Esophagus squamous epithelium (tissue), 5 donors: ENCODE results near the gene CSMD2. TPM values are rescaled to one million over a fixed set of nuclear protein-coding genes. Genes with fewer than 3 reads are reported as not detected.

Experiments used
- DNase-seq: peaks from one replicate; lab custom pipeline; 2025; lab: John Stamatoyannopoulos, UW
- H3K27ac ChIP-seq, 4 donors: fragments of 200-600 bp; sonication (generic); one replicate each; pipeline ENCODE4 v1.5.1; 2016 to 2019; ENCODE audit warnings: mild to moderate bottlenecking in 1 of 4
- H3K27me3 ChIP-seq, 4 donors: fragments of 200-600 bp; sonication (generic); 1 replicate in 3 of 4; 2 replicates in 1 of 4; pipeline versions ENCODE4 v1.5.1 to v1.6.0; 2017 to 2021; ENCODE audit warnings: antibody characterized with exemption in 1 of 4
- H3K36me3 ChIP-seq, 3 donors: fragments of 200-600 bp; sonication (generic); one replicate each; pipeline ENCODE4 v1.5.1; 2016 to 2019
- H3K4me1 ChIP-seq, 3 donors: fragments of 200-600 bp; sonication (generic); one replicate each; pipeline ENCODE4 v1.5.1; 2017 to 2019
- H3K4me3 ChIP-seq, 4 donors: fragments of 200-600 bp; sonication (generic); 1 replicate in 3 of 4; 2 replicates in 1 of 4; pipeline ENCODE4 v1.5.1; 2016 to 2019; ENCODE audit warnings: mild to moderate bottlenecking in 2 of 4, moderate library complexity in 1 of 4
- H3K9me3 ChIP-seq, 3 donors: fragments of 200-600 bp; sonication (generic); one replicate each; pipeline ENCODE4 v1.5.1; 2016 to 2019
- CTCF ChIP-seq, 6 experiments: fragments of 450-650 bp in 4 of 6; fragments of 200-600 bp in 2 of 6; sonication (generic) in 2 of 6; IDR thresholded peaks; one replicate each; pipeline ENCODE4 v1.5.1; 2016 to 2019; ENCODE audit warnings: antibody characterized with exemption in 6 of 6, mild to moderate bottlenecking in 4 of 6, moderate library complexity in 4 of 6
- POLR2A ChIP-seq, 4 donors: fragments of 450-650 bp; IDR thresholded peaks; one replicate each; pipeline ENCODE4 v1.6.1; 2017; ENCODE audit warnings: antibody characterized with exemption in 4 of 4, mild to moderate bottlenecking in 4 of 4, moderate library complexity in 3 of 4
- WGBS, 2 donors: methylation state at CpG; one replicate each; pipeline ENCODE4 v1.1.5; 2018; 5-methylcytosine and 5-hydroxymethylcytosine counted together
- intact Hi-C: fragments of 100-400 bp; cut with DNase I; formaldehyde crosslinking; loops from one replicate; pipeline ENCODE4 v1.15.0; 2022
- total RNA-seq, 4 donors: library from RNA; depleted of rRNA; stranded (reverse); fragments of >200 nt; gene quantifications; one replicate each; pipeline ENCODE4 v1.1.0, GENCODE V29; 2016
- donor health status: DM: yes; HTN: yes; CAD: no.

Gene CSMD2
- total RNA-seq, 4 donors from 2014 or later, result under 0.01 to 0.13 TPM; not detected in 2

- Histone ChIP-seq H3K36me3 (no peaks in the 10 kb centered on the region), H3K4me1 (no peaks in the 10 kb centered on the region), H3K4me3 (no peak overlapping the region), H3K27ac (no peak overlapping the region), H3K27me3 (peaks cover 0 to 16% (median 0%) of the 10 kb centered on the region in 4 donors), H3K9me3 (no peaks in the 10 kb centered on the region)
- intact Hi-C loops, result no loop called here
- WGBS, 2 donors, result 67 to 86% methylated on average over 2 of the region's 2 CpGs
- TF ChIP-seq POLR2A (IDR thresholded peaks at IDR 0.05) (no peak), CTCF (IDR thresholded peaks at IDR 0.05) (no peak)
- DNase-seq, result no peak
These were observed 162.2 kb downstream of the CSMD2 start for GRCh38 chr1:34002810-34003209.

GRCh38 chr1:33997127-33998036, 167.6 kb downstream of the CSMD2 start:
- Histone ChIP-seq H3K36me3 (no peaks in the 10 kb centered on the region), H3K4me3 (no peak overlapping the region), H3K9me3 (no peaks in the 10 kb centered on the region), H3K4me1 (no peaks in the 10 kb centered on the region), H3K27me3 (peaks cover 0 to 49% (median 0%) of the 10 kb centered on the region in 4 donors), H3K27ac (no peak overlapping the region)
- TF ChIP-seq CTCF (IDR thresholded peaks at IDR 0.05) (no peak), POLR2A (IDR thresholded peaks at IDR 0.05) (no peak)
- no peak for DNase-seq
- intact Hi-C loops, result no loop called here
- 35 to 53% methylated on average over 10 to 13 of the region's 13 CpGs for WGBS, 2 donors

DNA sequence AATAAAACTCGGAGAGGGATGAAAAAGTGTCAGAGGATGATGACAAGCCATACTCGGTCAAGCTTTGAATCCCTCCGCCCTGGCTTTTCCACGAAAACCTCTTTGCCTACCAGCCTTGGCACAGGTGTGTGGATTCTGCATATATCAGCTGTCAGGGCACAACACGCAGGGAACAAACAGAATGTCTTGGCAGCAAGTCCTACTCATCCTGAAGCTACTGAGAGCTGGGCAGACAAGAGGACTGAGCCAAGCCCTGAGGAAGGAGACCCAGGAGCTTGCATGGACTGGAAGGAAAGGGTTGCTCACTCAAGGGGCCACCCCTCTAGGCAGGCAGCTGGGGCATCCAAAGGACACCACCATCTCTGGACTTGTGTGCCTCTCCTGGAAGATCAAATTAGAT, 168.7 kb downstream of the CSMD2 start:
- Histone ChIP-seq H3K9me3 (no peaks in the 10 kb centered on the region), H3K4me3 (no peak overlapping the region), H3K27ac (no peak overlapping the region), H3K4me1 (no peaks in the 10 kb centered on the region), H3K36me3 (no peaks in the 10 kb centered on the region), H3K27me3 (peaks cover 0 to 49% (median 0%) of the 10 kb centered on the region in 4 donors)
- no peak for DNase-seq
- WGBS, 2 donors, result 40 to 56% methylated on average over 5 of the region's 5 CpGs
- intact Hi-C loops, result no loop called here
- TF ChIP-seq POLR2A (IDR thresholded peaks at IDR 0.05), result no peak
- TF ChIP-seq CTCF (IDR thresholded peaks at IDR 0.05), result no peak

- Histone ChIP-seq H3K27ac (no peak overlapping the region), H3K4me3 (no peak overlapping the region), H3K4me1 (no peaks in the 10 kb centered on the region), H3K27me3 (peaks cover 0 to 51% (median 0%) of the 10 kb centered on the region in 4 donors), H3K9me3 (no peaks in the 10 kb centered on the region), H3K36me3 (no peaks in the 10 kb centered on the region)
- no peak for DNase-seq
- TF ChIP-seq POLR2A (IDR thresholded peaks at IDR 0.05), result no peak
- no peak for TF ChIP-seq CTCF (IDR thresholded peaks at IDR 0.05)
- WGBS, 2 donors, result 69 to 78% methylated on average over 4 of the region's 4 CpGs
- intact Hi-C loops, result no loop called here
These were observed 171.7 kb downstream of the CSMD2 start for GRCh38 chr1:33993301-33993700.

GRCh38 chr1:33990281-33990680, 174.7 kb downstream of the CSMD2 start:
- DNase-seq, result no peak
- peaks cover 0 to 51% (median 0%) of the 10 kb centered on the region in 4 donors for H3K27me3 ChIP-seq

More at GRCh38 chr1:33990281-33990680, 174.7 kb downstream of the CSMD2 start:
- peaks cover 14 to 19% (median 19%) of the 10 kb centered on the region in 3 donors for H3K4me1 ChIP-seq
- H3K27ac ChIP-seq, result no peak overlapping the region
- TF ChIP-seq CTCF (IDR thresholded peaks at IDR 0.05) (no peak), POLR2A (IDR thresholded peaks at IDR 0.05) (no peak)
- intact Hi-C loops, result no loop called here
- 77 to 92% methylated on average over 3 of the region's 3 CpGs for WGBS, 2 donors
- no peaks in the 10 kb centered on the region for H3K36me3 ChIP-seq
- no peak overlapping the region for H3K4me3 ChIP-seq
- H3K9me3 ChIP-seq, result no peaks in the 10 kb centered on the region
